GM18861 (cell line): ENCODE measurements around the gene STEAP1.
"Not testable (repeated sequence)": the region's sequence is repeated elsewhere in the genome, so short reads cannot be mapped to it uniquely, and the experiment has no call there.

Source experiments
- ATAC-seq: cut with Tn5 transposase; IDR thresholded peaks from one replicate; pipeline ENCODE4 v1.9.1; 2021; ENCODE audit not compliant: unreplicated experiment

Gene STEAP1

GRCh38 chr7:90153943-90154771 lies at the start of gene STEAP1:
STEAP1 (plus strand) TSS chr7:90154469; CDS start chr7:90159789, 5,320 bp downstream.
- ATAC-seq = peak; percentile 97

GRCh38 chr7:90114972-90115371 lies 39.3 kb upstream of the STEAP1 start:
- ATAC-seq = not testable (repeated sequence)

GRCh38 chr7:90118551-90119177 lies 35.6 kb upstream of the STEAP1 start:
- ATAC-seq = not testable (repeated sequence)

- ATAC-seq = no peak
Observed at GRCh38 chr7:90119178-90119971, 34.9 kb upstream of the STEAP1 start.

- not testable (repeated sequence) for ATAC-seq
Observed at GRCh38 chr7:90120205-90120604, 34.1 kb upstream of the STEAP1 start.

- ATAC-seq = not testable (repeated sequence)
Observed at GRCh38 chr7:90131746-90132145, 22.5 kb upstream of the STEAP1 start.

GRCh38 chr7:90147079-90147960 lies 6.9 kb upstream of the STEAP1 start:
- ATAC-seq = not testable (repeated sequence)

GRCh38 chr7:90149428-90149827 lies 4.8 kb upstream of the STEAP1 start:
- not testable (repeated sequence) for ATAC-seq

- ATAC-seq = not testable (repeated sequence)
Observed at GRCh38 chr7:90151884-90152283, 2.4 kb upstream of the STEAP1 start.

- peak; percentile 27 for ATAC-seq
Observed at GRCh38 chr7:90152642-90153253, 1.5 kb upstream of the STEAP1 start.

- ATAC-seq = no peak
Observed at GRCh38 chr7:90155206-90155605, 937 bp downstream of the STEAP1 start.

GRCh38 chr7:90157331-90157730 lies 3.1 kb downstream of the STEAP1 start:
- not testable (repeated sequence) for ATAC-seq

GRCh38 chr7:90157761-90158350 lies 3.6 kb downstream of the STEAP1 start:
- not testable (repeated sequence) for ATAC-seq

GRCh38 chr7:90163534-90163933 lies 9.3 kb downstream of the STEAP1 start:
- no peak for ATAC-seq

GRCh38 chr7:90165724-90166123 lies 11.5 kb downstream of the STEAP1 start:
- no peak for ATAC-seq

GRCh38 chr7:90166153-90166552 lies 11.9 kb downstream of the STEAP1 start:
- ATAC-seq = no peak

- ATAC-seq = no peak
Observed at GRCh38 chr7:90167361-90167760, 13.1 kb downstream of the STEAP1 start.

- ATAC-seq = no peak
Observed at GRCh38 chr7:90169891-90170290, 15.6 kb downstream of the STEAP1 start.

GRCh38 chr7:90172121-90172520 lies 17.9 kb downstream of the STEAP1 start:
- ATAC-seq = no peak

- no peak for ATAC-seq
Observed at GRCh38 chr7:90172624-90173023, 18.4 kb downstream of the STEAP1 start.
